Spleen (tissue), 7 donors: ENCODE results near the gene NEDD4L.

Source experiments
- CTCF ChIP-seq, 11 experiments: fragments of 200-600 bp in 7 of 11; fragments of 450-650 bp in 4 of 11; sonication (generic) in 4 of 11; IDR thresholded peaks in 8 of 11; conservative IDR thresholded peaks in 3 of 11; 1 replicate in 7 of 11; 2 replicates in 4 of 11; pipeline versions ENCODE4 v1.4.0 to v1.8.0; 2016 to 2021; ENCODE audit warnings: antibody characterized with exemption in 11 of 11, inconsistent platforms in 4 of 11, mild to moderate bottlenecking in 1 of 11
- POLR2A ChIP-seq, 3 donors: fragments of 450-650 bp; IDR thresholded peaks; one replicate each; pipeline ENCODE4 v1.5.1; 2017; ENCODE audit warnings: antibody characterized with exemption in 3 of 3, mild to moderate bottlenecking in 1 of 3
- donor health status: DM: no; HTN: no; CAD: no; lungs with moderate emphysema.
- donor health status: DM: no; HTN: no; CAD: no.
- donor health status: DM: no; HTN: no; CAD: no.

DNA sequence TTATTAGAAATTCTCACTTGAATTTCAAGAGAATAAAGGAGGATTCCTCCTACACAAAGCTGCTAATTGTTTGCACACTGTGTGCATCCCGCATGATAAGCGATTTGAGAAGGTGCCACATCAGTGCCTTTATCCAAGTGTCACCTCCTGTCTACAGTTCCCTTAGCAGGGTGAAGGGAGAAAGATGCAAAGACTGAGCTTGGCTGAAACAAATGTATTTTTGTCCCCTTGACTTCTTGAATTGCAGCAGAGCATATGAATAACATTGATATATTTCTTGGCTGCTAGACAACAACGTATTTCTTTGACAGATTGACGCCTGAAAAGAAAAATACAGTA lies 255.1 kb downstream of the NEDD4L start:
- no peak for TF ChIP-seq CTCF (IDR thresholded peaks at IDR 0.05 in 8 of 11, conservative IDR thresholded peaks at IDR 0.05 in 3 of 11)
- no peak for TF ChIP-seq POLR2A (IDR thresholded peaks at IDR 0.05)
